Mesendoderm (in vitro differentiated cells): ENCODE data around the gene MYO10.

Source experiments
- DNase-seq: peaks from one replicate; pipeline ENCODE4 v3.0.0; 2013
- H2AK5ac ChIP-seq: 2 replicates; pipeline ENCODE4 v1.6.1; 2013; ENCODE audit warnings: low read length, inconsistent platforms
- H2BK120ac ChIP-seq: 2 replicates; pipeline ENCODE4 v1.6.1; 2013; ENCODE audit warnings: low read depth, mild to moderate bottlenecking, low read length, moderate library complexity, mixed read lengths
- H2BK15ac ChIP-seq: replicated peaks from 2 replicates; pipeline ENCODE4 v1.6.1; 2013; ENCODE audit warnings: low read depth, mild to moderate bottlenecking, moderate library complexity
- H2BK5ac ChIP-seq: 2 replicates; pipeline ENCODE4 v1.6.1; 2013; ENCODE audit warnings: low read length, inconsistent platforms
- H3K18ac ChIP-seq: 2 replicates; pipeline ENCODE4 v1.6.1; 2013; ENCODE audit warnings: mild to moderate bottlenecking, low read length, mixed read lengths
- H3K23ac ChIP-seq: one replicate; pipeline ENCODE4 v1.6.1; 2013; ENCODE audit warnings: low read length
- H3K27ac ChIP-seq: 2 replicates; pipeline ENCODE4 v1.5.1; 2013; ENCODE audit warnings: low read depth, mild to moderate bottlenecking, inconsistent platforms, low read length, moderate library complexity
- H3K27me3 ChIP-seq: 2 replicates; pipeline ENCODE4 v1.6.1; 2013; ENCODE audit warnings: low read length, control low read depth, mild to moderate bottlenecking, inconsistent platforms; ENCODE audit not compliant: insufficient read depth, poor library complexity
- H3K36me3 ChIP-seq: 2 replicates; pipeline ENCODE4 v1.6.1; 2013; ENCODE audit warnings: low read length, inconsistent platforms; ENCODE audit not compliant: control insufficient read depth, insufficient read depth
- H3K4ac ChIP-seq: one replicate; pipeline ENCODE4 v1.6.1; 2013; ENCODE audit warnings: low read depth, mild to moderate bottlenecking, low read length, moderate library complexity
- H3K4me1 ChIP-seq: 2 replicates; pipeline ENCODE4 v1.6.1; 2013; ENCODE audit warnings: low read depth, low read length, inconsistent platforms; ENCODE audit not compliant: control insufficient read depth
- H3K4me2 ChIP-seq: 2 replicates; pipeline ENCODE4 v1.6.1; 2013; ENCODE audit warnings: low read length
- H3K4me3 ChIP-seq: 2 replicates; pipeline ENCODE4 v1.5.1; 2013; ENCODE audit warnings: mild to moderate bottlenecking, low read length
- H3K56ac ChIP-seq: one replicate; pipeline ENCODE4 v1.6.1; 2013; ENCODE audit warnings: low read length
- H3K79me1 ChIP-seq: 2 replicates; pipeline ENCODE4 v1.6.1; 2013; ENCODE audit warnings: low read length, inconsistent platforms
- H3K79me2 ChIP-seq: 2 replicates; pipeline ENCODE4 v1.6.1; 2013; ENCODE audit warnings: mild to moderate bottlenecking, low read length; ENCODE audit not compliant: control insufficient read depth, insufficient read depth
- H3K9ac ChIP-seq: 2 replicates; pipeline ENCODE4 v1.6.1; 2013; ENCODE audit warnings: low read length, inconsistent platforms
- H4K5ac ChIP-seq: one replicate; pipeline ENCODE4 v1.6.1; 2013; ENCODE audit warnings: low read length
- H4K8ac ChIP-seq: one replicate; pipeline ENCODE4 v1.6.1; 2013; ENCODE audit warnings: low read depth, mild to moderate bottlenecking, control low read depth, low read length, moderate library complexity
- WGBS: extraction: QIAGEN DNeasy Blood & Tissue Kit; methylation state at CpG from one replicate; pipeline ENCODE4 v1.1.7; 2013; ENCODE audit warnings: low lambda C conversion rate, missing lambda C conversion rate; ENCODE audit not compliant: insufficient coverage; ENCODE audit errors: extremely low coverage; 5-methylcytosine and 5-hydroxymethylcytosine counted together

MYO10 gene

GRCh38 chr5:16856531-16856930 is 79.6 kb downstream of the MYO10 start:
- H3K56ac ChIP-seq = no peak overlapping the region
- H3K18ac ChIP-seq = no peak overlapping the region
- no CpG with 5 or more reads among the region's 5 CpGs for WGBS
- H3K23ac ChIP-seq = peak overlapping the region; percentile 9
- no peak for DNase-seq
- no peak overlapping the region for H3K4me3 ChIP-seq
- no peak overlapping the region for H2BK120ac ChIP-seq
- no peak overlapping the region for H3K27ac ChIP-seq
- no peak overlapping the region for H2AK5ac ChIP-seq
- H3K4me1 ChIP-seq = peaks cover 16% of the 10 kb centered on the region
- no peak overlapping the region for H3K4me2 ChIP-seq
- H3K9ac ChIP-seq = no peak overlapping the region
- no peak overlapping the region for H2BK5ac ChIP-seq
- no peak overlapping the region for H4K5ac ChIP-seq
- H4K8ac ChIP-seq = no peak overlapping the region
- no peak overlapping the region for H3K4ac ChIP-seq
- H3K27me3 ChIP-seq = no peaks in the 10 kb centered on the region
- H3K79me2 ChIP-seq = no peaks in the 10 kb centered on the region
- H3K79me1 ChIP-seq = peaks cover 7% of the 10 kb centered on the region
- H3K36me3 ChIP-seq = no peaks in the 10 kb centered on the region
- no peak overlapping the region for H2BK15ac ChIP-seq

GRCh38 chr5:16855898-16856297 is 80.2 kb downstream of the MYO10 start:
- H3K56ac ChIP-seq = no peak overlapping the region
- H3K18ac ChIP-seq = no peak overlapping the region
- no peak overlapping the region for H2BK120ac ChIP-seq
- no peak overlapping the region for H3K23ac ChIP-seq
- no peaks in the 10 kb centered on the region for H3K36me3 ChIP-seq
- H2BK5ac ChIP-seq = no peak overlapping the region
- no peak overlapping the region for H3K4ac ChIP-seq
- no peak overlapping the region for H3K4me3 ChIP-seq
- peaks cover 16% of the 10 kb centered on the region for H3K4me1 ChIP-seq
- no peak overlapping the region for H2AK5ac ChIP-seq
- DNase-seq = no peak
- no peak overlapping the region for H4K8ac ChIP-seq
- no peak overlapping the region for H4K5ac ChIP-seq
- no peak overlapping the region for H3K9ac ChIP-seq
- H3K4me2 ChIP-seq = no peak overlapping the region
- peaks cover 7% of the 10 kb centered on the region for H3K79me1 ChIP-seq
- H3K79me2 ChIP-seq = no peaks in the 10 kb centered on the region
- no peak overlapping the region for H3K27ac ChIP-seq
- H3K27me3 ChIP-seq = no peaks in the 10 kb centered on the region
- WGBS = no CpG with 5 or more reads among the region's 10 CpGs
- H2BK15ac ChIP-seq = no peak overlapping the region

- no CpG with 5 or more reads among the region's 5 CpGs for WGBS
- H3K23ac ChIP-seq = no peak overlapping the region
Observed at GRCh38 chr5:16855485-16855884, 80.6 kb downstream of the MYO10 start.

GRCh38 chr5:16854351-16854750 is 81.7 kb downstream of the MYO10 start:
- H3K4me2 ChIP-seq = no peak overlapping the region
- H2BK15ac ChIP-seq = no peak overlapping the region
- no peak overlapping the region for H3K18ac ChIP-seq
- H3K23ac ChIP-seq = no peak overlapping the region
- H3K56ac ChIP-seq = no peak overlapping the region
- DNase-seq = no peak
- H2AK5ac ChIP-seq = no peak overlapping the region
- H3K4me1 ChIP-seq = peaks cover 9% of the 10 kb centered on the region
- no peaks in the 10 kb centered on the region for H3K36me3 ChIP-seq
- no peak overlapping the region for H2BK5ac ChIP-seq
- H3K9ac ChIP-seq = no peak overlapping the region
- H3K4ac ChIP-seq = no peak overlapping the region
- no peak overlapping the region for H2BK120ac ChIP-seq
- no peak overlapping the region for H4K8ac ChIP-seq
- H3K27ac ChIP-seq = no peak overlapping the region
- H3K4me3 ChIP-seq = no peak overlapping the region
- no peak overlapping the region for H4K5ac ChIP-seq
- H3K79me1 ChIP-seq = peaks cover 7% of the 10 kb centered on the region
- no CpG with 5 or more reads among the region's 2 CpGs for WGBS
- H3K27me3 ChIP-seq = no peaks in the 10 kb centered on the region
- H3K79me2 ChIP-seq = no peaks in the 10 kb centered on the region

More at GRCh38 chr5:16855485-16855884, 80.6 kb downstream of the MYO10 start:
- Histone ChIP-seq H3K27ac (no peak overlapping the region), H2AK5ac (no peak overlapping the region), H2BK15ac (no peak overlapping the region), H3K4me1 (peaks cover 12% of the 10 kb centered on the region), H4K8ac (no peak overlapping the region), H4K5ac (no peak overlapping the region), H3K56ac (no peak overlapping the region), H3K18ac (no peak overlapping the region), H3K4me2 (no peak overlapping the region), H3K27me3 (no peaks in the 10 kb centered on the region), H3K4ac (no peak overlapping the region), H3K4me3 (no peak overlapping the region), H3K79me2 (no peaks in the 10 kb centered on the region), H2BK5ac (no peak overlapping the region), H2BK120ac (no peak overlapping the region), H3K79me1 (peaks cover 7% of the 10 kb centered on the region), H3K36me3 (no peaks in the 10 kb centered on the region), H3K9ac (no peak overlapping the region)
- DNase-seq = peak; percentile 52

- H3K4me2 ChIP-seq = no peak overlapping the region
- no peak overlapping the region for H2BK5ac ChIP-seq
- no peak overlapping the region for H3K4me3 ChIP-seq
- DNase-seq = no peak
- H2AK5ac ChIP-seq = no peak overlapping the region
- H3K23ac ChIP-seq = no peak overlapping the region
- no peaks in the 10 kb centered on the region for H3K79me2 ChIP-seq
- no peak overlapping the region for H2BK15ac ChIP-seq
- no peak overlapping the region for H3K18ac ChIP-seq
- no peaks in the 10 kb centered on the region for H3K27me3 ChIP-seq
- no peak overlapping the region for H3K56ac ChIP-seq
- no peak overlapping the region for H3K4ac ChIP-seq
- no peak overlapping the region for H4K8ac ChIP-seq
- H3K27ac ChIP-seq = no peak overlapping the region
- H3K36me3 ChIP-seq = no peaks in the 10 kb centered on the region
- no CpG with 5 or more reads among the region's 4 CpGs for WGBS
- H2BK120ac ChIP-seq = no peak overlapping the region
- no peak overlapping the region for H3K9ac ChIP-seq
- peaks cover 4% of the 10 kb centered on the region for H3K79me1 ChIP-seq
- H3K4me1 ChIP-seq = peaks cover 9% of the 10 kb centered on the region
- no peak overlapping the region for H4K5ac ChIP-seq
Observed at GRCh38 chr5:16853518-16853917, 82.6 kb downstream of the MYO10 start.

- Histone ChIP-seq H3K9ac (no peak overlapping the region), H2BK5ac (no peak overlapping the region), H4K5ac (no peak overlapping the region), H2BK120ac (no peak overlapping the region), H3K27me3 (no peaks in the 10 kb centered on the region), H3K27ac (no peak overlapping the region), H2BK15ac (no peak overlapping the region), H2AK5ac (no peak overlapping the region), H3K79me1 (peaks cover 4% of the 10 kb centered on the region), H3K18ac (peak overlapping the region; percentile 20), H3K56ac (no peak overlapping the region), H3K36me3 (no peaks in the 10 kb centered on the region), H3K4me2 (no peak overlapping the region), H3K4me1 (peaks cover 9% of the 10 kb centered on the region), H3K79me2 (no peaks in the 10 kb centered on the region), H4K8ac (no peak overlapping the region), H3K4ac (no peak overlapping the region), H3K4me3 (no peak overlapping the region), H3K23ac (no peak overlapping the region)
- no CpG with 5 or more reads among the region's 7 CpGs for WGBS
- DNase-seq = no peak
Observed at GRCh38 chr5:16852251-16853005, 83.7 kb downstream of the MYO10 start.
